K562 (cell line): ENCODE results near the gene ALDOB. TPM values are rescaled to one million over a fixed set of nuclear protein-coding genes. Genes with fewer than 3 reads are reported as not detected.

Experiments used
- AFF4 ChIP-seq: sonication (generic); formaldehyde crosslinking; IDR thresholded peaks from 2 replicates; pipeline ENCODE4 v1.8.0; 2023; ENCODE audit warnings: mild to moderate bottlenecking, missing genetic modification reagents
- CREB5 ChIP-seq: fragments of 250-450 bp; sonication (Bioruptor Pico); IDR thresholded peaks from 2 replicates; pipeline ENCODE4 v1.5.0; 2020; ENCODE audit warnings: mild to moderate bottlenecking
- IRF1 ChIP-seq: sonication (generic); formaldehyde crosslinking; IDR thresholded peaks from 2 replicates; pipeline ENCODE4 v1.8.0; 2022; ENCODE audit warnings: missing genetic modification reagents, mild to moderate bottlenecking, borderline replicate concordance
- MAZ ChIP-seq, 2 experiments: fragments of 450-650 bp in 1 of 2; sonication (generic) in 1 of 2; formaldehyde crosslinking; IDR thresholded peaks in 1 of 2; conservative IDR thresholded peaks in 1 of 2; 2 replicates each; pipeline versions ENCODE4 v1.4.0 to v1.5.0; 2020; ENCODE audit warnings: mild to moderate bottlenecking in 1 of 2, missing genetic modification reagents in 1 of 2
- NFE2L1 ChIP-seq: fragments of 450-650 bp; IDR thresholded peaks from 2 replicates; pipeline ENCODE4 v1.6.1; 2016; ENCODE audit warnings: missing genetic modification characterization, low read depth, mild to moderate bottlenecking, missing compliant biosample characterization, moderate library complexity, borderline replicate concordance
- PHF20 ChIP-seq: fragments of 450-650 bp; IDR thresholded peaks from 2 replicates; pipeline ENCODE4 v1.6.1; 2018; ENCODE audit not compliant: partially characterized antibody
- ZNF407 ChIP-seq: fragments of 450-650 bp; IDR thresholded peaks from 2 replicates; pipeline ENCODE4 v1.6.1; 2016; ENCODE audit warnings: low read depth
- ZNF695 ChIP-seq: fragments of 450-650 bp; formaldehyde crosslinking; IDR thresholded peaks from 2 replicates; pipeline ENCODE4 v1.4.0; 2020; ENCODE audit warnings: mild to moderate bottlenecking, moderate library complexity
- ZSCAN29 ChIP-seq: fragments of 450-650 bp; IDR thresholded peaks from 2 replicates; pipeline ENCODE4 v1.6.1; 2017
- polyA plus RNA-seq, 8 experiments: library from polyadenylated mRNA; depleted of rRNA in 4 of 8; stranded (reverse) in 5 of 8; unstranded in 3 of 8; fragments of >200 nt; fragmentation: Nextera tagmentation in 2 of 8; fragmentation: Illumina TruSeq in 1 of 8; extraction: Ambion mirVana in 2 of 8; extraction: Trizol in 1 of 8; gene quantifications; 2 replicates each; pipeline versions ENCODE4 v1.2.1 to v1.2.3, GENCODE V29; 2011 to 2014; ENCODE audit warnings: inconsistent platforms in 1 of 8, missing spikeins in 1 of 8
- total RNA-seq, 7 experiments: library from RNA; depleted of rRNA in 6 of 7; stranded (reverse); fragments of >200 nt in 6 of 7; fragmentation: Illumina TruSeq in 2 of 7; extraction: Trizol in 2 of 7; gene quantifications; 2 replicates each; pipeline versions ENCODE4 v1.2.1 to v1.2.3, GENCODE V29; 2011 to 2021; ENCODE audit warnings: low replicate concordance in 1 of 7

ALDOB gene
- total and polyA plus RNA-seq, 9 of the 15 experiments (the other 6 are each of a cell fraction or from before 2014, with no cell fraction given) = 0.80 TPM; not detected in 8

GRCh38 chr9:101463397-101463796, 27.8 kb upstream of the ALDOB start (continued):
- TF ChIP-seq ZNF407 = no peak
- no peak for TF ChIP-seq NFE2L1 (tag)
- no peak for TF ChIP-seq IRF1
- TF ChIP-seq AFF4 = no peak
- no peak for TF ChIP-seq CREB5
- no peak for TF ChIP-seq ZSCAN29
- TF ChIP-seq ZNF695 (CRISPR knock-in tag) = no peak
- TF ChIP-seq MAZ (CRISPR knock-in tag; conservative IDR thresholded peaks at IDR 0.05 in 1 of 2, IDR thresholded peaks at IDR 0.05 in 1 of 2) = no peak
- no peak for TF ChIP-seq PHF20
- TF ChIP-seq, all 486 proteins: peak for 0
